ENCODE results near the gene PSMB7.

PSMB7 gene

GRCh38 chr9:124411514-124412227, 3.6 kb downstream of the PSMB7 start:
- DNase-seq (ENCODE audit: low read depth in 2 of 2, low spot score in 1 of 2) = no peak

GRCh38 chr9:124410321-124410913, 4.8 kb downstream of the PSMB7 start:
- DNase-seq (ENCODE audit: low read depth in 2 of 2, low spot score in 1 of 2) = no peak

DNA sequence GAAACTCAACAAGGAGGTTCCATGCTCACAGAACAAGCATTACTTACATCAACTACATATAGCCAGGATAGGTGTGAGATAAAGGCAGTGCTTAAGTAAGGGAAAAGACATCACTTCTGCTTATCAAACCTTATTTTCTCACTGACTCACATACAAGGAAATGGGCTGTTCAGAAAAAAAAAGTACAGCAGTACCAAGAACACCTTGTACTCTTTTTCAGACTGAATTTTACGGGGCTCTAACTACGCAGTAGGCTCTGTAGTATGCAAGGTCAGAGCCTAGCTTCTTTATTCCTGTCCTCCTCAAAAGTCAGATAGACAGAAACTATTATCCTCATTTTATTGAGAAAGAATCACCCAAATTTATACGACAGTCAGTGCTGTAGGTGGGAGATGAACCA, 5.8 kb downstream of the PSMB7 start:
- no peak for DNase-seq (ENCODE audit: low read depth in 2 of 2, low spot score in 1 of 2)

- no peak for DNase-seq (ENCODE audit: low read depth in 2 of 2, low spot score in 1 of 2)
Observed at GRCh38 chr9:124403246-124403645, 12.0 kb downstream of the PSMB7 start.

DNA sequence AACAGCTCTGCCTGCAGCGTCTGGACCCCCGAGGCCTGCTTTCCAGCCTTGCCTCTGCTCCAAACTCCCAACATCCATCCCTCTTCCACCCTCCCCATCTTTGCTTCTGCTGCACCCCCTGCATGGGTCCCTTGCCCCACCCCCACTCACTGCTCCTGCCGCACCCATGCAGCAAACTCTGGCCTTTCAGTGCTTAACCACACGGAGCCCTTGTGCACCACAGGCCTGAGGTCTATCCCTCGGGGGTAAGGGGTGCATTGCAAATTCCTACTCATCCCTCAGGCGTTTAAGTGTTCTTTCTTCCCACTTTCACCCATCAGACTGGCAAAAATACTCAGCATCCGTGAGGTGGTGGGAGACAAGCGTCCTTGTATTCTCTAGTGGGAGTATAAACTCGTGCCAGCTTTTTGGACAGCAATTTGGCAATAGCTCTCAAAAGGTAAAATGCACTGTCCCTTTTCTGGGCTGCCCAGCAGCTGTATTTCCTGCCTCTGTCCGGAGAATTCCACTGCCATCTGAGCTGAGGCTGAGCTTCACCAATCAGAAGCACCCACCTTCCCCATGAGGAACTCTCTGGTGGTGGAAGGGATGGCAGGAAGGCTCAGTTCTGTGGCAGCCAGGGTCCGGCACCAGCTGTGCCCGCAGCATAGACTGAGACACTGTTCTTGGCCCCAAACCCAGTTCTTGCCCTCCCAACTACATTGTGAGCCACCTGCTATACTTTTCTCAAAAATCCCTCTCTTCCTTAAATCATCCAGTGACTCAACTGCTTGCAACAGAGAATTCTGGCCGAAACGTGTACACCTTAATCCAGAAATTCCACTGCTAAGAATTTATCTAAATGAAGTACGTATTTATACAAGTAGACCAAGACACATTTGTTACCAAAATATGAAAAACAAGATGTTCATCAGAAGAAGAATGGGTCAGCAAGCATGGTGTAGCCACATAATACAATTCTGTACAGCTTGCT, 15.0 kb downstream of the PSMB7 start:
- DNase-seq (ENCODE audit: low read depth in 2 of 2, low spot score in 1 of 2) = no peak

GRCh38 chr9:124399323-124399967, 15.8 kb downstream of the PSMB7 start:
- DNase-seq (ENCODE audit: low read depth in 2 of 2, low spot score in 1 of 2) = no peak

- no peak for DNase-seq (ENCODE audit: low read depth in 2 of 2, low spot score in 1 of 2)
Observed at GRCh38 chr9:124398191-124398935, 16.9 kb downstream of the PSMB7 start.

DNA sequence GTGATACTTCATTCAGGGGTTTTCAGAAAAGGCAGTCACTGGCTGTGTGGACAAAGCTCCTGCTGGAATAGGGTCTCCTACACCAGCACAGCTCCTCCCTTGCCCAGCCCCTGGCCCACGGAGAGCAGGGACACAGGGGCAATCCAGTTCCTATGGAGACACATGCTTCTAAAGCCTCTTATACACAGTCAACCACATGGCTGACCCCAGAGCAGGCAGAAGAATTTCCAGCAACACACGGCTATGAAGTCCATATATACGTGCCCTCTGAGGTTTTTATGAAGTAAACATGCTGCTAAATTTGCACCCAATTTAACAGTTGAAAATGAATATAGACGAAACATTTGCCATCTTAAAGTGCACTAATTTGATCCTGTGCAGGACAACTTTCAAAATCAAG, 19.4 kb downstream of the PSMB7 start:
- no peak for DNase-seq (ENCODE audit: low read depth in 2 of 2, low spot score in 1 of 2)

- DNase-seq (ENCODE audit: low read depth in 2 of 2, low spot score in 1 of 2) = no peak
Observed at GRCh38 chr9:124394596-124394995, 20.6 kb downstream of the PSMB7 start.

DNA sequence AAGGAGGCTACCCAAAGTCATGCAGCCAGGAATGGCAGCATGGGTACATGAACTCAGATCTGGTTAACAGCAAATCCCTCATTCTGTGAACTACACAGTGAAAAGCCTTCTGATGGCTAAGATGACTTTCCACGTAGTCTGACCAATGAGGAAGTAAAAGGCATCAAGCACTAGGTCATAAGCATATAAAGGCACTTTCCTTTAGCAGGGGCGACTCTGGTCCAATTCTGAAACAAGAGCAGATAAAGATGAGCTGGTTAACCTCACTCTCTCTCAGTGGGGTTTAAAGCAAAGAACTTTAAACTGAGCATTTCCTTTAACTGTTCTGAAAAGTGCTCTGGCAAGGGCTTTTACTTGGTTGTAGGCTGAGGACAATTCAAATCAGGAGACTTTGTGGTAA, 21.1 kb downstream of the PSMB7 start:
- DNase-seq (ENCODE audit: low read depth in 2 of 2, low spot score in 1 of 2) = no peak

- no peak for DNase-seq (ENCODE audit: low read depth in 2 of 2, low spot score in 1 of 2)
Observed at GRCh38 chr9:124392871-124393460, 22.3 kb downstream of the PSMB7 start.

DNA sequence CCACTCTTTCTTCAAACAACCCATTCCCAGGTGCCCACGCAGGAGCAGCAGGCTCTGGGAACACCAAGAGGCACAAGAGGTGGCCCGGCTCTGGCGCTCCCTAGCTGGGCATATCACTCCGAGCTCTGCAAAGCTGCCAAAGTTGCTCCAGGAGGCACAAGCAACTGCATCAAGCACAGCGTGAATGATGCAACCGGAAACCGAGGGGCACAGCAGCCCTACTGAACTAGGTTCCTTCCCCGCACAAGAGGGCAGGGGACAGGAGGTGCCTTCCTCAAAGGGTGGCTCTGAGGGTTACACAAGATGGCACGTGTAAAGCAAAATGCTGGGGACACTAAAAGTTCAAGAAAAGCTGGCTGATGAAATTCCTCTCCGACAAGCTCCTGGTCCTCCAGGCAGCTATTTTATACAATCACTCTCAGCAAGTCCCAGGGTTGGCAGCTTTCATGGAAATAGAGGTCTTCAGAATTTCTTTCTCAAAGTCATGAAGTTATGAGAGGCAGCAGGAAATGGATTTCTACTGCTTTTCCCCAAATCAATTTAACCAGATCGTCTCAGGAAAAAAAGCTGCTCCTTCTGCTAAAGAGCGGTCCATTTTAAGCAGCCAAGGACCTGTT, 22.9 kb downstream of the PSMB7 start:
- no peak for DNase-seq (ENCODE audit: low read depth in 2 of 2, low spot score in 1 of 2)

- DNase-seq (ENCODE audit: low read depth in 2 of 2, low spot score in 1 of 2) = no peak
Observed at GRCh38 chr9:124390794-124391658, 24.2 kb downstream of the PSMB7 start.

DNA sequence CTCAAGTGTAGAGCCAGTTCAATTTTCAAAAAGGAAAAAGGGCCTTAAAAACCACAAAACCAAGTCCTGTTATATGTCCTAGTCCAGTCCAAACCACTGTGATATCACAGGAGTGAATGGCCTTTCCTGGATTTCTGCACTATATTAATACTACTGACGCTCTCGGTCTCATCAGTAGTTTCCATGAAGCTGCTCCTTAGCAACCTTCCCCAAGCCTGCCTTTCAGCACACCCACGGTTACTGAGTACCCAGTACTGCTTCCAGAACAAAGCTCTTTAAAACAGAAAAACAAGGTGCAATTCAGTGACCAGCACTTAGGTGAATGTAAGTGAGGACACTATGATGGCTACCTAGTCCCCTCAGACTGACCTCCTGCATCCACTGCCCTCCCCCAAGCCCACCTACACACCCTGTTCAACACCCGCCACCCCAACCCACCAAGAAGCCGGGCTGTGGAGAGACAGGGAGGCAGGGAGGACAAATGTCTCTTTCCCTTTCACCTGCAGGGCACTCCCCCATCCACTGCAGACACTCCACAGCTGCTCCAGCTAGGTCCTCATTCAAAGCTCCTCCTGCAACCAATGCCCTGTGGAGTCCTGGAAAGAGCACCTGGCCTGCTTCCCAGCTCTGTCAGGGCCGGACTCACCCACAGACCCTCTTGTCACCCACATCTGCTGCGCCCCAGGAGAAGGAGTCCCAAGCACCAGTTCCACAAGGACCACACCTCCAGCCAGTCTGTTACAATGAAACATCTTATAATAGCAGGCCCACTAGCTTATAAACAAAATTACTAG, 25.9 kb downstream of the PSMB7 start:
- DNase-seq (ENCODE audit: low read depth in 2 of 2, low spot score in 1 of 2) = no peak

DNA sequence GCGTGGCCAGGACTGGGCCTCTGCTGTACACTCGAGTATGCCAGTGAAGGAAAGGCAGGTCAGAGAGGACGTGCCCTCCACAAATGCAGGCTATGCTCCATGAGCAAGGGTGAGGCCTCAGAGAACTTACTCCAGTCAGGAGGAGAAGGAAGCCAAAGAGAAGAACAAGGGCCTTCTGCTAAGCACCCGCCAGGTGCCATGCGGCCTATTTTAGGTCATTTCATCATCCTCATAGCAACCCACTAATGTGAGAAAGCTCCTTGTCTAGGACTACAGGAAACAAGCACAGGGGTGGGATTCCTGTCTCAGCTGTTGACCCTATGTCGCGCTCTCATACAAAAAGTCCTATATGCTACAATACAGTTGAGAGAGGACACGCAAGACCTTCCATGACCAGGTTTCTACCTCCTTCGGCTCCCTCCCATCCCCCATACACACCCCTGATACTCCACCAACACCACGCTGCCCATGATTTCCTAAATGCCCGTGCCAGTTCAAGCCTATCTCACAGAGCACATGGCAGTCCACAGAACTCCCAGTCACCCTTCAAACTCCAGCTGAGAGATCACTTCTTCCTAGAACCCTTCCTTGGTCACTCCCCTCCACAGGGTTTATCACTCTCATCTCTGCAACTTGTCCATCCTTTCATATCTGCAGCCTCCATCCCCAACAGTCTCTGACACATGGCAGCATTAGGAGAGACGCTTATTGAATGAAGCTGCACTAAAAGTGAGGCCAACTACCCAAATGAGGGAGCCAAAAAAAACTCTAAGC, 26.8 kb downstream of the PSMB7 start:
- DNase-seq (ENCODE audit: low read depth in 2 of 2, low spot score in 1 of 2) = no peak

GRCh38 chr9:124386201-124386600, 29.0 kb downstream of the PSMB7 start:
- no peak for DNase-seq (ENCODE audit: low read depth in 2 of 2, low spot score in 1 of 2)

- no peak for DNase-seq (ENCODE audit: low read depth in 2 of 2, low spot score in 1 of 2)
Observed at GRCh38 chr9:124385623-124386022, 29.6 kb downstream of the PSMB7 start.

All from stimulated activated CD8-positive, alpha-beta memory T cell treated with anti-CD3 and anti-CD28 coated beads, Interleukin-4, amount 100 ng/mL, for 4 hours (primary cell).